HG03159 (cell line): ENCODE data around the gene CXCL13.
"Not testable (repeated sequence)": the region's sequence is repeated elsewhere in the genome, so short reads cannot be mapped to it uniquely, and the experiment has no call there.

Experiments
- ATAC-seq: cut with Tn5 transposase; IDR thresholded peaks from one replicate; pipeline ENCODE4 v1.9.1; 2021; ENCODE audit warnings: mild to moderate bottlenecking, moderate library complexity; ENCODE audit not compliant: unreplicated experiment

The CXCL13 gene

GRCh38 chr4:77600521-77601451 is 4.8 kb upstream of the CXCL13 start:
- ATAC-seq, result no peak

- no peak for ATAC-seq
These were observed 3.9 kb upstream of the CXCL13 start for GRCh38 chr4:77601614-77602187.

DNA sequence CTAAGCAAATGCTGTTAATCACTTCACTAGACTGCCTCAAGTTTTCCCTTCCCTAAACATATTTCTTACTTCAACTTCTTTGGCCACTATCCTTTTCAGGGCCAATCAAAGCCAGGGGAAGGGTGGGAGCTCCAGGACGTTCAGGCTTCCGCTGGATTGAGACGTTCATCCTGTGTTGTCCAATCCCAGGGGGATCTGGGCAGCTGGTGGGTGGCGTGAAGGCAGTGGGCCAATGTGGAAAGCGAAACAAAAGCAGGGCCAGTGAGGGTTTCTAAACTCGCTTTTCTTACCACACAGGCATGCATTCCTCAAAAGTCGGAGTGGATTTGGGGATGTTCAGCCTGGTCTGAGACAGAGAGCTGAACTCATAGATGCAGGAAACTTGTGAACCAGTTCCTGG is 7.6 kb downstream of the CXCL13 start:
- ATAC-seq, result no peak

DNA sequence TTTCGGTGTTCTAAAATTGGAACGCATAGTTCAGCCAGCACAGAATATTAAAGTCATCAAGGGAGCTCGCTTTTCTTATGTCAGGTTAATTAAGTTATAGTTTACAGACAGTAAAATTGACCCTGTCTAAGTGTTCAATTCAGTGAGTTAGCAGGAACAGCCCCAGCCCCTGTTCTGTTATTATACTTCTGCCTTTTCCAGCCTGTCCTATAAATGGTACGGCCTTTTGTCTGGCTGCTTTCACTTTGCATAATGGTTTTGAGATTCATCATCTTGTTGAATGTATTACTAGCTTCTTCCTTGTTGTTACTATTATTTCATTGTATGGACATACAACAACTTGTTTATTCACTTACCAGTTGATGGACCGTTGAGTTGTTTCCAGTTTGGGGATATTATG is 9.5 kb downstream of the CXCL13 start:
- no peak for ATAC-seq

DNA sequence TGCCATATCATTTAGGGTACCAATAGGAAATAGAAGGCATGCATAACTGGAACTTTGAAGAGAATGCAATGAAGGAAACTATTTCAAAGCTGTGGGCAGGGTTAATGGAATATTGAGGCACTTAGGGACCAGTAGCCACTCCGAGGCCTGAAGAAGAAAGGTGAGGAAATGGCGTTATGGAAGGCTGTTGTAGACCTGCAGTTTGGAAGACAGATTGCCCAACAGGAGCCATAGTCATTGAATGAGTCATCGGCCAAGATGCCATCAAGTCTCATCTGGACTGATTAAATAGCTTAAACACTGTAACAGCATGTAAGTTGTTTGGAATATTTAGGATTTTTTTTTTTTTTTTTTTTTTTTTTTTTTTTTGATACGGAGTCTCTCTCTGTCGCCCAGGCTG is 11.6 kb downstream of the CXCL13 start:
- ATAC-seq, result no peak

DNA sequence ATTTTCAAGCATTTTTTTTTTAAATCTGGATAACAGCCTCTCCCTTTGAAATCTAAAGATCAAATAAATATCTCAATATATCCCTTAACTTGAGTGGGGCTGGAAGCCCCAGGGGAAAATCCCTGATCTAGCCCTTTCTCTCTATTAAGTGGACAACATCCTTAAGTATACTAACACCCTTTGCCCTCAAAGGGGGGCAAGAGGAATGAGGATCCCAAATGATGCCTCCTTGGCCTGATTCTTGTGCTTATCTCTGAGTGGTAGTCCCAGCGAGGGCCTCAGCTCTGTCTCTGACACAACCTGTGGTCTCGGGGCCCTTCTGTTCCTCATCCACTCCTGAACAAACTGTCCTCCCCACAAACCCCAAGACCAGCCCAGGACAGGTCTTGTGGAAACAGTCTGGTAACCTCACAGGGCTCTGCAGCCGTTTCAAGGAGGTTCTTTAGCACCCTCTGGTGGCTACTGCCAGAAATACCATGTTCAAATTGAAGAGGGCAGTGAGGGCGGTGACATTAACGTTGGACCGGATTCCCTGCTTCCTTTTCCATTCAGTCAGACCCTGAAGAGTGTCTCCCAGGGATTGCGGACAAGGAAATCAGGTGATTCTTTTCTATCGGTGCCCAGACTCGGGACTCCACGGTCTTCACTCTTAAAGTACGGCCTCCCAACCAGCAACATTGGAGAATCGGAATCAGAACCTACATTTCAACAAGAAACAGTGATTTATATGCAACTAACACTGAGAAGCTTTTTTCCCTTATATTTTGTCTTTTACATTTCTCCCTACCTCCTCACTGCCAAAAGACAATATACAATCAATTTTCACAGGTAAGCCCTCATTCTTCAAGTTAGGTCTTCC is 13.0 kb downstream of the CXCL13 start:
- ATAC-seq, result peak; percentile 91

GRCh38 chr4:77619408-77619807 is 13.8 kb downstream of the CXCL13 start:
- no peak for ATAC-seq

DNA sequence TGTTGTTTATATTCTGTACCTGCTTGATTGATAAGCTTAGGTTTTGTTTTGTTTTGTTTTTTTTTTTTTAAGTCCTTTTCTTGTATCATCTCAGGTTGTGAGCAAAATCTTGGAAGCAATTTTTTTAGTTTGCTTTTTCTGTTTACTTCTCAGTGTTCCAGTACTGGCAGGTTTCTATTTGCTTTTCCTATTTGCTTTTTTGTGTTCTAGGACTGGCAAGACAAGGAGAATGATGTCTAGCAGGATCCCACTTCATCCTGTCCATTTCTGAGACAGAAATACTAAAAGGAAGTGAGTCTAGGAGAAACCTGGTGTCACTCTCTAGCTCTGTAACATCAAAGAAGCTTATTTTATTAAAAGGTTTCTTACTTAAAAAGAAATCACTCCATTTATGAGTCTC is 15.6 kb downstream of the CXCL13 start:
- ATAC-seq, result no peak

- no peak for ATAC-seq
These were observed 17.5 kb downstream of the CXCL13 start for GRCh38 chr4:77623091-77623490.

DNA sequence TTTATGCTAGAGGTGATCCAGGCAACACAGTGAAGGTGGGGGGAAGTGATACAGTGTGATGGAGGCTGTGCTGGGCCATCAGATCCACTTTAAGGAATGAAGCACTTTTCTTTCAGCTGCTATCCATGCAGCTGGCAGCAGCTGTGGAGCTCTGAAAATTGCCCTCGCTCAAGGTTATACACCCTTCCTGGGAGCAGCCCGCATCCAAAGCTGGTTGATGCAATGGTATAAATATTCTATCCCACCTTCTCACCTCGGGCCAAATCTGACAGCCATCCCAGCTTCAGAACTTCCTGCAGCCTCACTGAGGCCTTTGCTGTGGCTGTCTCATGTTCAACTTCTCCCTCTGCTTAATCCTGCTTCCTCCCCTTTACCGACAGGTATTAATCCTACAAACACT is 18.6 kb downstream of the CXCL13 start:
- ATAC-seq, result no peak

DNA sequence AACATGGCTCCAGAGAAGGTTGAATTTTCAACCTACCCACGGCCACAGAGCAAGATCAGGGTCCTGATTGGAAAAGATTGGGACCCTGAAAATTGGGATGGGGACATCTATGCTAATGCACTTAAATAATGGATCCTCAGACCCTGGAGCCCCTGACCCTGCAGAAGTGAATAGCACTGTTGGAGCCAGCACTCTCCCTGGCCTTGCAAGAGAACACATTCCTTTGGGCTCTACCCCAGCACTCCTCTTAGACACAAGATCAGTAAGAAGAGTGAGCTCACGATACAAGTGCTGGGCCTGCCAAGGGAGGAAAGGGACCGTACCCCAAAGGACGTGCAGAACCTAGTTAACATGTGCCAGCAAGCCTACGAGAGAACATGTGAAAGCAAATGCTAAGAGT is 19.9 kb downstream of the CXCL13 start:
- ATAC-seq, result no peak

GRCh38 chr4:77629885-77630284 is 24.3 kb downstream of the CXCL13 start:
- peak; percentile 65 for ATAC-seq

GRCh38 chr4:77631276-77631675 is 25.7 kb downstream of the CXCL13 start:
- no peak for ATAC-seq

GRCh38 chr4:77634132-77634785 is 28.6 kb downstream of the CXCL13 start:
- ATAC-seq, result no peak

DNA sequence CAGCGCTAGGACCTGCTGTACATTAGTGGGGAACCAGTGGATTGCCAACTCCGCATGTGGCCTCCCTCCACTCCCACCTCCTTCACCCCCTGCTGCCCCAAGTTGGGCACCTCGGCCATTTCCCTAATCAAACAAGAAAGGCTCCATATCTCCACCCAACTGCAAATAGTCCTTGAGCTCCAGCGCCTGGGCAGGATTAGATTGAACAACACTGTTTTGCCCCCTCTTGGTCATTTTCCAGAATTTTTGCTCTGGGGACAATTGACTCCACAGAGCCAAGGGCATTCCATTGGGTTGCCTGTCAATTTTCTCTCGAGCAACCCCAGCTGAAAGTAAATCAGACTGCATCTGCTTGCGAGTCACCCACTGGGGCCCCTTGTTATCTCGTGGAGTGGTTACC is 29.6 kb downstream of the CXCL13 start:
- ATAC-seq, result no peak

GRCh38 chr4:77635876-77636275 is 30.3 kb downstream of the CXCL13 start:
- no peak for ATAC-seq

DNA sequence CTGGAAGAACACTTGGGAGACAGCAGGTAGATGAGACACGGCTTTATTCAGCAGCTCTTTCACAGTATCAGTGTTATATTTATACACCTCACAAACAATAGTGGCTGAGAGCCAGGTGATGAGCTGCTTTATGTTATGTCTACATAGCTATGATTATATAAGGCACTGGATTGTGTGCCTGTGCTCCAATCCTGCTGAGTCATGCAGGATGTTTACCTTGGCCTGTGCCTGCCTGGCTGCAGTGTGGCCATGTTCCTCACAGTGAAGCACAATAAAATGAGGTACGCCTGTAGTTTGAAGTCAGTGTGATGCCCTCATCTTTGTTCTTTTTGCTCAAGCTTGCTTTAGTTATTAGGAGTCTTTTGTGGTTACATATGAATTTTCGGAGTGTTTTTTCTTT is 31.3 kb downstream of the CXCL13 start:
- no peak for ATAC-seq

- ATAC-seq, result not testable (repeated sequence)
These were observed 38.4 kb downstream of the CXCL13 start for GRCh38 chr4:77644069-77644468.

- no peak for ATAC-seq
These were observed 45.2 kb downstream of the CXCL13 start for GRCh38 chr4:77650787-77651186.

GRCh38 chr4:77651820-77652219 is 46.2 kb downstream of the CXCL13 start:
- ATAC-seq, result no peak
